Measurements from ENCODE around the gene SLC48A1.

GRCh38 chr12:47744005-47744651 lies 28.9 kb upstream of the SLC48A1 start:
- TF ChIP-seq CTCF (IDR thresholded peaks at IDR 0.05) (no peak), POLR2A (IDR thresholded peaks at IDR 0.05) (no peak)
